Testis (tissue), 3 donors: ENCODE data around the gene HOTAIR. TPM values are rescaled to one million over a fixed set of nuclear protein-coding genes. Genes with fewer than 3 reads are reported as not detected.

Experiments
- DNase-seq: peaks from one replicate; pipeline ENCODE4 v3.0.0-alpha.2; 2019
- H3K27ac ChIP-seq, 2 donors: fragments of 200-600 bp; sonication (generic); one replicate each; pipeline ENCODE4 v1.5.1; 2019
- H3K27me3 ChIP-seq: fragments of 200-600 bp; sonication (generic); one replicate; pipeline ENCODE4 v1.5.1; 2019
- H3K36me3 ChIP-seq: fragments of 200-600 bp; sonication (generic); one replicate; pipeline ENCODE4 v1.5.1; 2017; ENCODE audit warnings: low read depth; ENCODE audit errors: missing control alignments
- H3K4me1 ChIP-seq: fragments of 200-600 bp; sonication (generic); one replicate; pipeline ENCODE4 v1.5.1; 2019
- H3K4me3 ChIP-seq, 2 donors: fragments of 200-600 bp; sonication (generic); one replicate each; pipeline ENCODE4 v1.5.1; 2017 to 2019
- H3K9me3 ChIP-seq: fragments of 200-600 bp; sonication (generic); one replicate; pipeline ENCODE4 v1.5.1; 2017
- POLR2A ChIP-seq: fragments of 450-650 bp; IDR thresholded peaks from one replicate; pipeline ENCODE4 v1.6.1; 2017; ENCODE audit warnings: antibody characterized with exemption, mild to moderate bottlenecking, moderate library complexity
- WGBS, 2 donors: methylation state at CpG; one replicate each; pipeline ENCODE4 v1.1.5; 2018; 5-methylcytosine and 5-hydroxymethylcytosine counted together
- intact Hi-C: fragments of 100-400 bp; cut with DNase I; formaldehyde crosslinking; loops from one replicate; pipeline ENCODE4 v1.15.1; 2023; ENCODE audit warnings: low total_unique reads
- polyA plus RNA-seq: library from polyadenylated mRNA; stranded (reverse); fragments of 350-450 nt; fragmentation: Illumina TruSeq; extraction: RNeasy Lipid Tissue Mini Kit (QIAGEN cat#74804); gene quantifications from one replicate; pipeline ENCODE4 v1.2.3, GENCODE V29; 2014; ENCODE audit warnings: low read depth, low replicate concordance; ENCODE audit not compliant: insufficient read depth
- total RNA-seq, 2 donors: library from RNA; depleted of rRNA; stranded (reverse); fragments of >200 nt; gene quantifications; one replicate each; pipeline ENCODE4 v1.2.3, GENCODE V29; 2016
- TF ChIP-seq, protein P1 (sequence below), 3 experiments: fragments of 450-650 bp in 2 of 3; fragments of 200-600 bp in 1 of 3; sonication (generic) in 1 of 3; IDR thresholded peaks; one replicate each; pipeline ENCODE4 v1.5.1; 2016 to 2019; ENCODE audit warnings: antibody characterized with exemption in 3 of 3, mild to moderate bottlenecking in 2 of 3, moderate library complexity in 1 of 3

Gene HOTAIR
- total and polyA plus RNA-seq, 3 donors from 2014 or later, result 3.1 to 8.6 (median 3.4) TPM

DNA sequence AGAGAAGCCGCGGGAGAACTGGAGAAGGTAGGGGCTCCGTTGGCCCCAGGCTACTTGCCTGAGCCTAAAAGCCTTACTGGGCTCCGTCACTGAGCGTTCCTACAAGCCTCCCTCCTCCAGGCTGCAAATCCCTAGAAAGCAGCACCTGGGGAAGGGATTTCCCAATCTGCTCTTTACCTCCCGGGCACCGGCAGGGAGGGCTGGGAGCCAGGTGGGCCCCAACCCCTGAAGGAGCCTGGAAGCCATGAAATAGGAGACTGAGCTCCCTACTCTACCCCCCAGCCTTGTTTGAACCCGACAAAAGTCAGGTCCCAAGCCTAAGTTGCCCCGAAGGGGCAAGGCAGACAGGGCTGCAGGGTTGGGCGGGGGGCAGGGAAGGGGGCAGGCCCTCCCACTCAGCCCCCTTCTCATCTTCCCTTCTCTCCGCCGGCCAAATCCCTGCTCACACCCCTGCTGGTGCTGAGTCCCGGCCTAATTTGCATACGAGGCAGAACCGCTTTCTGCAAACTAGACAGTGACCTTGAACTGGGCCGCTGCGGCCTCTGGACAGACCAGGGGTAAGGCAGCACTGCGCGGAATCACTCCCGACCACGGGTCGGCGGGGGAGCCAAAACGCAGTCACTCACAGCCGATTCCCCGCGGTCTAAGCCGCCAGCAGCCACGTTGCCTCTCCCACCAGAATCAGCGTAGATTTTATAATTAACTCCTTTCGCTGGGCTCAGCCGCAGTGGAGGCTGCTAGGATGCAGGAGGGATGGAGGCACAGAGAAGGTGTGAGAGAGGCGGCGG lies 23.8 kb downstream of the HOTAIR start:
- intact Hi-C loops, result no loop called here
- Histone ChIP-seq H3K27me3 (no peaks in the 10 kb centered on the region), H3K36me3 (no peaks in the 10 kb centered on the region), H3K4me1 (peaks cover 11% of the 10 kb centered on the region), H3K27ac (no peak overlapping the region), H3K4me3 (no peak overlapping the region), H3K9me3 (no peaks in the 10 kb centered on the region)
- WGBS, 2 donors, result 3 to 5% methylated on average over 13 to 34 of the region's 34 CpGs
- TF ChIP-seq POLR2A, result no peak
- TF ChIP-seq, protein P1, sequence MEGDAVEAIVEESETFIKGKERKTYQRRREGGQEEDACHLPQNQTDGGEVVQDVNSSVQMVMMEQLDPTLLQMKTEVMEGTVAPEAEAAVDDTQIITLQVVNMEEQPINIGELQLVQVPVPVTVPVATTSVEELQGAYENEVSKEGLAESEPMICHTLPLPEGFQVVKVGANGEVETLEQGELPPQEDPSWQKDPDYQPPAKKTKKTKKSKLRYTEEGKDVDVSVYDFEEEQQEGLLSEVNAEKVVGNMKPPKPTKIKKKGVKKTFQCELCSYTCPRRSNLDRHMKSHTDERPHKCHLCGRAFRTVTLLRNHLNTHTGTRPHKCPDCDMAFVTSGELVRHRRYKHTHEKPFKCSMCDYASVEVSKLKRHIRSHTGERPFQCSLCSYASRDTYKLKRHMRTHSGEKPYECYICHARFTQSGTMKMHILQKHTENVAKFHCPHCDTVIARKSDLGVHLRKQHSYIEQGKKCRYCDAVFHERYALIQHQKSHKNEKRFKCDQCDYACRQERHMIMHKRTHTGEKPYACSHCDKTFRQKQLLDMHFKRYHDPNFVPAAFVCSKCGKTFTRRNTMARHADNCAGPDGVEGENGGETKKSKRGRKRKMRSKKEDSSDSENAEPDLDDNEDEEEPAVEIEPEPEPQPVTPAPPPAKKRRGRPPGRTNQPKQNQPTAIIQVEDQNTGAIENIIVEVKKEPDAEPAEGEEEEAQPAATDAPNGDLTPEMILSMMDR (IDR thresholded peaks at IDR 0.05), result no peak
- peak; percentile 49 for DNase-seq

DNA sequence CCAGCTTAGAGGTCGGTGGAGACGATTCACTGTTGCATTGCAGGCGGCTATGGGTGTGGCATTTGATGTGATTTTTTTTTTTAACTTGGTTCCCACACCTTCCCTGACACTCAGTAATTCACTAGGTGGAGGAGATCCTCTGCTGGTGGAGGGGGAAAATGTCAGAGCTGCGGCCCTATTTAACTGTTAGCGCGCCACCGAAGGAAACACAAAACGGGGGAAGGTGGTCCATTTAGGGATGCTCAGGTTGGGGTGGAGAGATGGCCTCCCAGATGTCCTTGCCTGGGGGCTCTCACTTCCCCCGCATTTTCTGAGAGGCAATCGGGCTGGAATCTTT lies 24.3 kb downstream of the HOTAIR start:
- H3K4me3 ChIP-seq, result no peak overlapping the region
- 8 to 13% methylated on average over 10 of the region's 10 CpGs for WGBS, 2 donors
- no peak overlapping the region for H3K27ac ChIP-seq
- TF ChIP-seq POLR2A, result no peak
- TF ChIP-seq, protein P1 (IDR thresholded peaks at IDR 0.05), result no peak
- H3K9me3 ChIP-seq, result no peaks in the 10 kb centered on the region
- no peaks in the 10 kb centered on the region for H3K27me3 ChIP-seq
- no peak for DNase-seq
- intact Hi-C loops, result no loop called here
- H3K4me1 ChIP-seq, result peaks cover 11% of the 10 kb centered on the region
- H3K36me3 ChIP-seq, result no peaks in the 10 kb centered on the region

DNA sequence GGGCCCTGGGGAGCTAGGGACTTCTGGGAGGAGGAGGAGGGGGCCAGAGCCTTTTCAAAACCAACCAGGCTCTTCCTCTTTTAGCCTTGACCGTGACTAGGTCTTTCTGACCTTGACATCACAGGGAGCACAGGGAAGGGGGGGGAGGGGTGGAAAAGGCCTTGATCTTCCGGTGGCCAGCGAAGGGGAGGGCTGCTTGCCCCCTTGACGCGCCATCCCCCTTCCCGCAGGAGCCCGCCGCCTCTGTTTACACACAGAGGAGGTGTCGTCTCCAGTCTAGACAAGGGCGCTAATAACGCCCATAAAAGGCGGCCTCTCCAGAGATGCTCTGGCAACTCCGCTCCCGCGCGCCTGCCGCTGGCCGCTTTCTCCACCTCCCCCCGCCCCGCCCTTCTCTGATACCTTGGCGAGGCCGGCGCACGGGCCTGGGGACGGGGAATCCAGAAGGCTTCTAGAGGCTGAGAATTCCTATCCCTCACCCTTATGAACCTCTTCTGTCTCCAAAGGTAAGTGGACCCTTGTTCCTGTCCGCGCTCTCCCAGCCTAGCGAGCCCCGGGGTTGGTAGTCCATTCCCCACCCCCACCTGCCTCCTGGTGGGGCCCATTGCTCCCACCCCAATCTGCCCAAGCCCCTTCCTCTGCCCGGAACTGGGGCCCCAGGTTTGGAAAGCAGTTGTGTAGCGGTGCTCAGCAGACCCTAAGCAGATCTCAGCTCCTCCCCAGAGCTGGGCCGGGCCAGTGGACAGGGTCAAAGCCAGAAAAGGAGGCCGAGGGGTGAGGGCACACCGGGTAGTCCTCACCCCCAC lies 24.9 kb downstream of the HOTAIR start:
- Histone ChIP-seq H3K9me3 (no peaks in the 10 kb centered on the region), H3K27ac (no peak overlapping the region), H3K4me1 (peaks cover 11% of the 10 kb centered on the region), H3K36me3 (no peaks in the 10 kb centered on the region), H3K4me3 (no peak overlapping the region), H3K27me3 (no peaks in the 10 kb centered on the region)
- no peak for TF ChIP-seq POLR2A
- TF ChIP-seq, protein P1 (IDR thresholded peaks at IDR 0.05), result no peak
- intact Hi-C loops, result no loop called here
- 11 to 12% methylated on average over 17 to 34 of the region's 34 CpGs for WGBS, 2 donors
- DNase-seq, result no peak

DNA sequence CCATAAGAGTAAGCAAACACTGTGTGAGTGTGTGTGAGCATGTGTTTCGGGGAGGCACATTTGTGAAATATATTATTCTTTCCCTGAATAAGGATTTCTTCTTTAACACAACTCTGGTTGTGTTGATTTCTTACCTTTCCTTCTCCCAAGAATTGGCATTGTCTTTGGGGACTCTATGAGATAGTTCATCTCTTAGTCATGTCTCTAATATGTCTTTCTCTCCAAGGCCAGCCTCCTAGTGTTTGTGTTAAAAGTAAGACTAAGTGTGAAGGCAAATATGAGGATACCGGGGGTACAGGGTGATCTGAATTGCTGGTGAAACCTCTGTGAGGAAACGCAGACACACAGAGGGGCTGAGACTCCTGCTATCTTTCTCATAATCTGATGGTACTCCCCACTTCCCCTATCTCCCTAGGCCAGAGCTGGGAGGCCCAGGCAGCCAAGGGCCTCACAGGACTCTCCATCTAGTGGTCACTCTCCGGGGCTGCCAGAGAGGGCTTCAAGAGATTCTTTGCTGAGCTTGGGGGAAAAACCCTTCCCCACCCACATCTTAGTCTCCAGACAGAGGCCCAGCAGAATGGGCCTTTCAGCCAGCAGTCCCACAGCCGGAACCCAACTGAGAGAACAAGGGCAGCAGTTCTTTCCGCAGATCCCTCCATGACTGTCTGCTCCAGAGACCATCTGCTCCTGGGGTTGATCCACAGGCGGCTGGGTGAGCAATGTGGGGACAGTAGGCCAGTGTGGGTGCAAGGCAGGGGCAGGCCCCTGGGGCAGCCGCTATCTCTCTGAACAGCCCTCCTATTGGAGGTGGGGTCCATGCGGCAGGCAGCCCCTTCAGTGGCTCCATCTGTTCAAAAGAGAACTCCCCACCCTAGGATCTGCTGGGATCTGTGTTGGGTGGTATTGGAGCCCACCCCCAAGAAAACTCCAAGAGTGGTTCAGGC lies 25.8 kb downstream of the HOTAIR start:
- Histone ChIP-seq H3K27ac (no peak overlapping the region), H3K4me3 (no peak overlapping the region), H3K4me1 (peaks cover 11% of the 10 kb centered on the region), H3K27me3 (no peaks in the 10 kb centered on the region), H3K9me3 (no peaks in the 10 kb centered on the region), H3K36me3 (no peaks in the 10 kb centered on the region)
- no peak for DNase-seq
- TF ChIP-seq, protein P1 (IDR thresholded peaks at IDR 0.05), result no peak
- no peak for TF ChIP-seq POLR2A
- 57 to 63% methylated on average over 9 of the region's 9 CpGs for WGBS, 2 donors
- intact Hi-C loops, result no loop called here
